Parathyroid adenoma (tissue), 2 donors: ENCODE data around the gene AP3D1.

Experiments used
- H2AFZ ChIP-seq: fragments of 300-600 bp; sonication (generic); one replicate; pipeline ENCODE4 v1.7.0; 2017; ENCODE audit warnings: antibody characterized with exemption, mild to moderate bottlenecking
- H3K27ac ChIP-seq: fragments of 300-600 bp; sonication (generic); one replicate; pipeline ENCODE4 v1.7.0; 2017
- H3K27me3 ChIP-seq: fragments of 300-600 bp; sonication (generic); one replicate; pipeline ENCODE4 v1.7.0; 2017; ENCODE audit warnings: low read length; ENCODE audit not compliant: control insufficient read depth, insufficient read depth
- H3K36me3 ChIP-seq: fragments of 300-600 bp; sonication (generic); one replicate; pipeline ENCODE4 v1.7.0; 2017; ENCODE audit warnings: low read length; ENCODE audit not compliant: control insufficient read depth, insufficient read depth
- H3K4me1 ChIP-seq: fragments of 300-600 bp; sonication (generic); one replicate; pipeline ENCODE4 v1.7.0; 2017; ENCODE audit warnings: control low read depth
- H3K4me2 ChIP-seq: fragments of 300-600 bp; sonication (generic); one replicate; pipeline ENCODE4 v1.7.0; 2017; ENCODE audit warnings: low read length
- H3K4me3 ChIP-seq: fragments of 300-600 bp; sonication (generic); one replicate; pipeline ENCODE4 v1.7.0; 2017; ENCODE audit warnings: low read depth, low read length
- H3K79me2 ChIP-seq: fragments of 300-600 bp; sonication (generic); one replicate; pipeline ENCODE4 v1.7.0; 2017; ENCODE audit warnings: control low read depth
- H3K9ac ChIP-seq: fragments of 300-600 bp; sonication (generic); one replicate; pipeline ENCODE4 v1.7.0; 2017; ENCODE audit warnings: mild to moderate bottlenecking
- H3K9me3 ChIP-seq: fragments of 300-600 bp; sonication (generic); one replicate; pipeline ENCODE4 v1.7.0; 2017; ENCODE audit warnings: low read length; ENCODE audit not compliant: control insufficient read depth
- CTCF ChIP-seq: fragments of 300-600 bp; sonication (generic); IDR thresholded peaks from one replicate; pipeline ENCODE4 v1.7.0; 2017; ENCODE audit warnings: antibody characterized with exemption, mild to moderate bottlenecking
- donor health status: primary hyperparathyroidism.

Gene AP3D1

GRCh38 chr19:2184422-2184975 is 33.1 kb upstream of the AP3D1 start:
- H3K4me1 ChIP-seq: no peaks in the 10 kb centered on the region
- no peak overlapping the region for H3K4me2 ChIP-seq
- no peak for TF ChIP-seq CTCF
- H3K27ac ChIP-seq: no peak overlapping the region
- no peaks in the 10 kb centered on the region for H3K36me3 ChIP-seq
- H3K79me2 ChIP-seq: peaks cover 74% of the 10 kb centered on the region
- H3K27me3 ChIP-seq: no peaks in the 10 kb centered on the region
- H3K9me3 ChIP-seq: no peaks in the 10 kb centered on the region
- no peak overlapping the region for H3K4me3 ChIP-seq
- no peak overlapping the region for H2AFZ ChIP-seq
- H3K9ac ChIP-seq: no peak overlapping the region

- Histone ChIP-seq H3K27ac (no peak overlapping the region), H3K79me2 (peaks cover 77% of the 10 kb centered on the region), H2AFZ (no peak overlapping the region), H3K9ac (no peak overlapping the region), H3K4me3 (no peak overlapping the region), H3K4me2 (no peak overlapping the region), H3K27me3 (no peaks in the 10 kb centered on the region), H3K4me1 (no peaks in the 10 kb centered on the region), H3K9me3 (no peaks in the 10 kb centered on the region), H3K36me3 (no peaks in the 10 kb centered on the region)
- TF ChIP-seq CTCF: no peak
Observed at GRCh38 chr19:2181633-2181997, 30.2 kb upstream of the AP3D1 start.

- Histone ChIP-seq H3K9me3 (no peaks in the 10 kb centered on the region), H3K4me3 (no peak overlapping the region), H3K36me3 (no peaks in the 10 kb centered on the region), H3K9ac (no peak overlapping the region), H3K4me1 (no peaks in the 10 kb centered on the region), H3K4me2 (no peak overlapping the region), H3K27ac (no peak overlapping the region), H3K79me2 (peaks cover 78% of the 10 kb centered on the region), H2AFZ (no peak overlapping the region), H3K27me3 (no peaks in the 10 kb centered on the region)
- TF ChIP-seq CTCF: no peak
Observed at GRCh38 chr19:2180881-2181632, 29.7 kb upstream of the AP3D1 start.

- no peak for TF ChIP-seq CTCF
- Histone ChIP-seq H3K4me1 (no peaks in the 10 kb centered on the region), H3K9ac (no peak overlapping the region), H3K27ac (no peak overlapping the region), H3K79me2 (peaks cover 84% of the 10 kb centered on the region), H3K4me3 (no peak overlapping the region), H3K27me3 (no peaks in the 10 kb centered on the region), H3K36me3 (no peaks in the 10 kb centered on the region), H3K4me2 (no peak overlapping the region), H2AFZ (no peak overlapping the region), H3K9me3 (no peaks in the 10 kb centered on the region)
Observed at GRCh38 chr19:2180114-2180513, 28.7 kb upstream of the AP3D1 start.

- no peak overlapping the region for H3K4me3 ChIP-seq
- H3K9ac ChIP-seq: no peak overlapping the region
- H3K9me3 ChIP-seq: no peaks in the 10 kb centered on the region
- H3K36me3 ChIP-seq: no peaks in the 10 kb centered on the region
- H3K27me3 ChIP-seq: no peaks in the 10 kb centered on the region
- H3K27ac ChIP-seq: no peak overlapping the region
- H3K79me2 ChIP-seq: peaks cover 82% of the 10 kb centered on the region
- H2AFZ ChIP-seq: no peak overlapping the region
- no peaks in the 10 kb centered on the region for H3K4me1 ChIP-seq
- no peak for TF ChIP-seq CTCF
- H3K4me2 ChIP-seq: no peak overlapping the region
Observed at GRCh38 chr19:2179095-2179494, 27.7 kb upstream of the AP3D1 start.
